Duodenal mucosa (tissue), 2 donors: ENCODE data around the gene SMPD4.
"Not testable (repeated sequence)": the region's sequence is repeated elsewhere in the genome, so short reads cannot be mapped to it uniquely, and the experiment has no call there.

Source experiments
- H3K27ac ChIP-seq: one replicate; pipeline ENCODE4 v1.7.0; 2013; ENCODE audit warnings: low read depth, low read length
- H3K27me3 ChIP-seq, 2 donors: one replicate each; pipeline ENCODE4 v1.7.0; 2013; ENCODE audit warnings: low read length in 2 of 2, control low read depth in 1 of 2; ENCODE audit not compliant: insufficient read depth in 2 of 2, control insufficient read depth in 1 of 2
- H3K36me3 ChIP-seq, 2 donors: one replicate each; pipeline ENCODE4 v1.7.0; 2013; ENCODE audit warnings: low read length in 2 of 2, control low read depth in 1 of 2; ENCODE audit not compliant: insufficient read depth in 2 of 2, control insufficient read depth in 1 of 2
- H3K4me1 ChIP-seq, 2 donors: one replicate each; pipeline ENCODE4 v1.7.0; 2013; ENCODE audit warnings: low read length in 2 of 2, control low read depth in 1 of 2; ENCODE audit not compliant: insufficient read depth in 2 of 2, control insufficient read depth in 1 of 2
- H3K4me3 ChIP-seq, 2 donors: one replicate each; pipeline ENCODE4 v1.7.0; 2013; ENCODE audit warnings: low read length in 2 of 2, low read depth in 1 of 2
- H3K9ac ChIP-seq, 2 donors: one replicate each; pipeline ENCODE4 v1.7.0; 2013; ENCODE audit warnings: low read length in 2 of 2, low read depth in 1 of 2
- H3K9me3 ChIP-seq, 2 donors: one replicate each; pipeline ENCODE4 v1.7.0; 2013; ENCODE audit warnings: low read length in 2 of 2, control low read depth in 1 of 2; ENCODE audit not compliant: control insufficient read depth in 1 of 2

SMPD4 gene

GRCh38 chr2:130139331-130140280 is 41.8 kb downstream of the SMPD4 start:
- not testable (repeated sequence) for H3K4me1 ChIP-seq, H3K27ac ChIP-seq, H3K27me3 ChIP-seq, H3K9ac ChIP-seq, H3K36me3 ChIP-seq, H3K4me3 ChIP-seq, H3K9me3 ChIP-seq

GRCh38 chr2:130138841-130139251 is 42.6 kb downstream of the SMPD4 start:
- not testable (repeated sequence) for H3K4me1 ChIP-seq, H3K4me3 ChIP-seq, H3K27me3 ChIP-seq, H3K36me3 ChIP-seq, H3K9me3 ChIP-seq, H3K27ac ChIP-seq, H3K9ac ChIP-seq

- not testable (repeated sequence) for H3K27ac ChIP-seq, H3K9ac ChIP-seq, H3K27me3 ChIP-seq, H3K4me1 ChIP-seq, H3K36me3 ChIP-seq, H3K9me3 ChIP-seq, H3K4me3 ChIP-seq
Measured at GRCh38 chr2:130138326-130138725, 43.1 kb downstream of the SMPD4 start.

GRCh38 chr2:130137118-130137517 is 44.3 kb downstream of the SMPD4 start:
- not testable (repeated sequence) for H3K4me3 ChIP-seq, H3K9me3 ChIP-seq, H3K27me3 ChIP-seq, H3K9ac ChIP-seq, H3K27ac ChIP-seq, H3K36me3 ChIP-seq, H3K4me1 ChIP-seq

- H3K4me1 ChIP-seq, H3K36me3 ChIP-seq, H3K4me3 ChIP-seq: not testable (repeated sequence)
Measured at GRCh38 chr2:130136546-130136945, 44.9 kb downstream of the SMPD4 start.

GRCh38 chr2:130135692-130136541 is 45.5 kb downstream of the SMPD4 start:
- Histone ChIP-seq H3K27ac (no peak overlapping the region), H3K4me1 (no peaks in the 10 kb centered on the region), H3K36me3 (no peaks in the 10 kb centered on the region), H3K9ac (no peak overlapping the region), H3K27me3 (no peaks in the 10 kb centered on the region), H3K4me3 (no peak overlapping the region), H3K9me3 (no peaks in the 10 kb centered on the region)

More at GRCh38 chr2:130136546-130136945, 44.9 kb downstream of the SMPD4 start:
- H3K9me3 ChIP-seq, H3K9ac ChIP-seq, H3K27ac ChIP-seq, H3K27me3 ChIP-seq: not testable (repeated sequence)

- H3K9ac ChIP-seq, H3K27ac ChIP-seq, H3K9me3 ChIP-seq, H3K4me3 ChIP-seq, H3K27me3 ChIP-seq, H3K36me3 ChIP-seq, H3K4me1 ChIP-seq: not testable (repeated sequence)
Measured at GRCh38 chr2:130129120-130129829, 52.1 kb downstream of the SMPD4 start, which contains the start of gene POTEF. TSS of gene POTEF (minus strand) at chr2:130129222. CDS start at chr2:130120515, 8,707 bp downstream.

- not testable (repeated sequence) for H3K27ac ChIP-seq, H3K4me1 ChIP-seq, H3K27me3 ChIP-seq, H3K36me3 ChIP-seq, H3K9ac ChIP-seq, H3K4me3 ChIP-seq, H3K9me3 ChIP-seq
Measured at GRCh38 chr2:130128464-130128863, 52.9 kb downstream of the SMPD4 start.

GRCh38 chr2:130127726-130128125 is 53.7 kb downstream of the SMPD4 start:
- H3K36me3 ChIP-seq, H3K9ac ChIP-seq, H3K4me3 ChIP-seq: not testable (repeated sequence)

GRCh38 chr2:130120924-130121323 is 60.5 kb downstream of the SMPD4 start:
- not testable (repeated sequence) for H3K9ac ChIP-seq, H3K4me3 ChIP-seq, H3K36me3 ChIP-seq, H3K27ac ChIP-seq, H3K27me3 ChIP-seq, H3K4me1 ChIP-seq, H3K9me3 ChIP-seq

More at GRCh38 chr2:130127726-130128125, 53.7 kb downstream of the SMPD4 start:
- not testable (repeated sequence) for H3K4me1 ChIP-seq, H3K27me3 ChIP-seq, H3K27ac ChIP-seq, H3K9me3 ChIP-seq
